NCI-H2107 treated with DMSO at 0.1 percent for 48 hours (cell line): ENCODE measurements around the gene TAAR8.
A peak's percentile ranks its signal among the peaks of the same experiment; 100 is the strongest.
"Not testable (repeated sequence)": the region's sequence is repeated elsewhere in the genome, so short reads cannot be mapped to it uniquely, and the experiment has no call there.

ENCODE experiments used
- DNase-seq: peaks from one replicate; lab custom pipeline; 2025; ENCODE audit not compliant: unreplicated experiment; lab: John Stamatoyannopoulos, UW

Gene TAAR8

GRCh38 chr6:132544826-132545225, 7.6 kb upstream of the TAAR8 start:
- no peak for DNase-seq

- no peak for DNase-seq
These were observed 3.6 kb upstream of the TAAR8 start for GRCh38 chr6:132548746-132549463.

GRCh38 chr6:132551214-132551613, 1.3 kb upstream of the TAAR8 start:
- DNase-seq, result no peak

GRCh38 chr6:132560087-132560486, 7.6 kb downstream of the TAAR8 start:
- DNase-seq, result not testable (repeated sequence)

GRCh38 chr6:132566404-132566803, 13.9 kb downstream of the TAAR8 start:
- DNase-seq, result no peak

- no peak for DNase-seq
These were observed 15.1 kb downstream of the TAAR8 start for GRCh38 chr6:132567566-132567965.

GRCh38 chr6:132568611-132569010, 16.1 kb downstream of the TAAR8 start:
- no peak for DNase-seq

- DNase-seq, result no peak
These were observed 16.7 kb downstream of the TAAR8 start for GRCh38 chr6:132569170-132569569.

GRCh38 chr6:132570221-132570777, 17.8 kb downstream of the TAAR8 start, which contains the start of gene TAAR6:
Gene TAAR6 (plus strand): TSS chr6:132570322. CDS start chr6:132570322, 0 bp downstream.
- no peak for DNase-seq

GRCh38 chr6:132571774-132572173, 19.3 kb downstream of the TAAR8 start:
- DNase-seq, result no peak

GRCh38 chr6:132584698-132585097, 32.2 kb downstream of the TAAR8 start:
- DNase-seq, result no peak

- no peak for DNase-seq
These were observed 35.0 kb downstream of the TAAR8 start for GRCh38 chr6:132587424-132587823.

- no peak for DNase-seq
These were observed 37.0 kb downstream of the TAAR8 start, which contains the start of gene TAAR5 for GRCh38 chr6:132589454-132589853. Gene TAAR5 (minus strand): TSS chr6:132589741. CDS start chr6:132589686, 55 bp downstream.

GRCh38 chr6:132590362-132590761, 37.9 kb downstream of the TAAR8 start:
- peak; percentile 88 for DNase-seq

- no peak for DNase-seq
These were observed 40.4 kb downstream of the TAAR8 start for GRCh38 chr6:132592855-132593254.

- no peak for DNase-seq
These were observed 43.7 kb downstream of the TAAR8 start for GRCh38 chr6:132596201-132596600.

- DNase-seq, result no peak
These were observed 46.0 kb downstream of the TAAR8 start for GRCh38 chr6:132598473-132598872.

GRCh38 chr6:132600900-132601299, 48.4 kb downstream of the TAAR8 start:
- not testable (repeated sequence) for DNase-seq
